Right renal cortex interstitium (tissue), 3 donors: Measurements from ENCODE around the gene TMOD2. TPM values are rescaled to one million over a fixed set of nuclear protein-coding genes. Genes with fewer than 3 reads are reported as not detected.

ENCODE experiments used
- DNase-seq, 3 donors: peaks; one replicate each; pipeline ENCODE4 v3.0.0-alpha.2; 2013; ENCODE audit warnings: low read depth in 3 of 3, low spot score in 2 of 3
- polyA plus RNA-seq, 3 donors: library from polyadenylated mRNA; unstranded; fragments of 120-200 nt; gene quantifications; one replicate each; pipeline ENCODE4 v1.2.1, GENCODE V29; 2013; ENCODE audit not compliant: insufficient read length in 3 of 3

TMOD2 gene
- polyA plus RNA-seq, 3 donors: 4.0 to 4.6 (median 4.1) TPM

- DNase-seq: no peak
Measured at GRCh38 chr15:51809457-51809856, 58.1 kb downstream of the TMOD2 start.

GRCh38 chr15:51812598-51812997 is 61.2 kb downstream of the TMOD2 start:
- no peak for DNase-seq

GRCh38 chr15:51814606-51815005 is 63.2 kb downstream of the TMOD2 start:
- no peak for DNase-seq

- no peak for DNase-seq
Measured at GRCh38 chr15:51816611-51817010, 65.2 kb downstream of the TMOD2 start.

- no peak for DNase-seq
Measured at GRCh38 chr15:51818150-51818549, 66.8 kb downstream of the TMOD2 start.

GRCh38 chr15:51825698-51826097 is 74.3 kb downstream of the TMOD2 start:
- no peak for DNase-seq

GRCh38 chr15:51828621-51829375 is 77.4 kb downstream of the TMOD2 start:
- DNase-seq: no peak

- DNase-seq: peak; percentile 77 to 84 (median 83)
Measured at GRCh38 chr15:51829376-51830275, 78.2 kb downstream of the TMOD2 start, which contains the start of gene TMOD3. TSS of gene TMOD3 (plus strand) at chr15:51829653. CDS start at chr15:51862885, 33,232 bp downstream.

GRCh38 chr15:51830276-51830806 is 78.9 kb downstream of the TMOD2 start:
- DNase-seq: peak; percentile 74 to 82 (median 74)

GRCh38 chr15:51833772-51834171 is 82.4 kb downstream of the TMOD2 start:
- DNase-seq: no peak

GRCh38 chr15:51837792-51838251 is 86.4 kb downstream of the TMOD2 start:
- peak in 1 of 3 donors; percentile 14 for DNase-seq

GRCh38 chr15:51838270-51838669 is 86.9 kb downstream of the TMOD2 start:
- DNase-seq: no peak

- no peak for DNase-seq
Measured at GRCh38 chr15:51840692-51841091, 89.3 kb downstream of the TMOD2 start.

- no peak for DNase-seq
Measured at GRCh38 chr15:51841406-51842040, 90.1 kb downstream of the TMOD2 start.

- no peak for DNase-seq
Measured at GRCh38 chr15:51842265-51842664, 90.9 kb downstream of the TMOD2 start.

- no peak for DNase-seq
Measured at GRCh38 chr15:51842852-51843737, 91.7 kb downstream of the TMOD2 start.

GRCh38 chr15:51844747-51845426 is 93.5 kb downstream of the TMOD2 start:
- no peak for DNase-seq

GRCh38 chr15:51846066-51846462 is 94.7 kb downstream of the TMOD2 start:
- DNase-seq: no peak
